ENCODE measurements around the gene CCDC136. TPM values are rescaled to one million over a fixed set of nuclear protein-coding genes. Genes with fewer than 3 reads are reported as not detected.

The CCDC136 gene
- total RNA-seq, 1 experiment from 2014 or later, result 31.1 TPM

GRCh38 chr7:128778946-128779345, 12.8 kb upstream of the CCDC136 start:
- Histone ChIP-seq H2BK5ac (ENCODE audit: insufficient read length, low read length) (no peak overlapping the region), H4K5ac (ENCODE audit: insufficient read length, low read depth, low read length) (no peak overlapping the region), H2BK120ac (ENCODE audit: low read depth, low read length, poor library complexity, severe bottlenecking) (no peak overlapping the region), H2BK20ac (ENCODE audit: low read depth, low read length, poor library complexity, severe bottlenecking) (no peak overlapping the region), H3K79me2 (ENCODE audit: insufficient read depth, low read length) (no peaks in the 10 kb centered on the region), H3K23ac (ENCODE audit: insufficient read length, low read depth, low read length) (no peak overlapping the region), H3K9me3 (ENCODE audit: control insufficient read depth, low read depth, low read length) (no peaks in the 10 kb centered on the region), H4K8ac (replicated peaks; ENCODE audit: insufficient read length, low read depth, low read length) (no peak overlapping the region), H4K20me1 (ENCODE audit: control insufficient read depth, insufficient read depth, insufficient read length) (no peaks in the 10 kb centered on the region), H2AK5ac (ENCODE audit: insufficient read length, low read length) (no peak overlapping the region), H3K4me2 (ENCODE audit: insufficient read depth, insufficient read length, low read length) (no peak overlapping the region), H3K4ac (ENCODE audit: low read depth, low read length) (no peak overlapping the region), H3K18ac (ENCODE audit: insufficient read length, low read depth, low read length) (no peak overlapping the region), H3K23me2 (ENCODE audit: insufficient read length, low read depth, low read length, poor library complexity, severe bottlenecking) (peaks cover 6% of the 10 kb centered on the region), H3K9ac (ENCODE audit: extremely low read depth, insufficient read length, low read length) (no peak overlapping the region), H2BK12ac (ENCODE audit: insufficient read length, low read depth, low read length) (no peak overlapping the region), H3K14ac (ENCODE audit: insufficient read depth, low read length) (no peak overlapping the region), H3K56ac (ENCODE audit: insufficient read length, low read depth, low read length) (no peak overlapping the region), H3T11ph (ENCODE audit: low read length) (no peak overlapping the region), H3K27me3 (ENCODE audit: insufficient read depth, low read length) (no peaks in the 10 kb centered on the region), H3K27ac (ENCODE audit: insufficient read length, low read depth, low read length) (no peak overlapping the region), H3K4me1 (ENCODE audit: insufficient read depth, low read length) (0 out of 2 replicates have a peak, but pooled peaks cover 5% of the 10 kb centered on the region), H3K79me1 (ENCODE audit: insufficient read depth, low read depth, low read length, poor library complexity, severe bottlenecking) (no peaks in the 10 kb centered on the region), H2AFZ (ENCODE audit: low read length) (no peak overlapping the region), H4K91ac (ENCODE audit: insufficient read length, low read depth, low read length) (no peak overlapping the region), H2BK15ac (ENCODE audit: low read depth, low read length) (no peak overlapping the region)
- TF ChIP-seq CTCF (conservative IDR thresholded peaks at IDR 0.05), result no peak
- no CpG with 5 or more reads among the region's 5 CpGs for WGBS (ENCODE audit: extremely low coverage, insufficient read length, low lambda C conversion rate)
- Mint-ChIP-seq H3K9me3 (peaks cover 13 to 14% of the 10 kb centered on the region in 2 experiments), H3K27me3 (ENCODE audit: low read depth) (peaks cover 18% of the 10 kb centered on the region), H3K27ac (no peak overlapping the region), H3K4me1 (peaks cover 12 to 20% of the 10 kb centered on the region in 2 experiments), H3K36me3 (ENCODE audit: insufficient read depth in 1 of 3, low read depth in 3 of 3) (peaks cover 5% of the 10 kb centered on the region in 3 experiments; a peak in 4 of 7 replicates), H3K4me3 (no peak overlapping the region)
- no peak for DNase-seq
